ENCODE measurements around the gene TARBP1.
"Not testable (repeated sequence)": the region's sequence is repeated elsewhere in the genome, so short reads cannot be mapped to it uniquely, and the experiment has no call there.

Gene TARBP1

DNA sequence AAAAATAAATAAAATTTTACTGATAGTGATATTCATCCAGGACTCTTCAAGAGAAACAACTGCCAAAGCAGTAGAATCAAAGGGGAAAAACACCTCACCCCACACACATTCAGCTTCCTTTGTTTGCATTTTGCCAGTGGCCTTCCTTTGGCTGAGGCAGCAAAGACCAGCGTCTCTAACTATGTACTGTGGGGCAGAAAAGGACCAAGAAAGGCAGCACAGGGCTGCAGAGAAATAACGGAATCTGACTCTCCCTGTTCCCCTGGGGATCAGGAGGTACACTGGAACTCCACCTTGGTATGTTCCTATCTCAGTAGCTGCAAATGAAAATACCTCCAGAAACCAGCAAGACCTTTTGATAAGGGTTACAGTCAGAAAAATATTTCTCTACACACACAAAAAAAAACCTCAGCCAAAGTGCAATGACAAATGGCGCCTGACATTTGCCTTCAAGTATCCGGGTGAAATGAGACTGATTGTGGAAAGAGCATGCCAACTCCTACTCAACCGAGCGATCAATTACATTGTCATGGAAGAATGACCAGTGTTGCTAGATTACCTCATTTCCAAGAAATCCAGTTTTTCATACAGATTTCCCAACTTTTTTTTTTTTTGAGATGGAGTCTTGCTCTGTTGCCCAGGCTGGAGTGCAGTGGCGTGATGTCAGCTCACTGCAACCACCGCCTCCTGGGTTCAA lies 50.9 kb downstream of the TARBP1 start:
- TF ChIP-seq POLR2A (IDR thresholded peaks at IDR 0.05; ENCODE audit: low read depth, low read length), result no peak
- FAIRE-seq (no peak), DNase-seq (ENCODE audit: insufficient read length, low spot score) (no peak)

DNA sequence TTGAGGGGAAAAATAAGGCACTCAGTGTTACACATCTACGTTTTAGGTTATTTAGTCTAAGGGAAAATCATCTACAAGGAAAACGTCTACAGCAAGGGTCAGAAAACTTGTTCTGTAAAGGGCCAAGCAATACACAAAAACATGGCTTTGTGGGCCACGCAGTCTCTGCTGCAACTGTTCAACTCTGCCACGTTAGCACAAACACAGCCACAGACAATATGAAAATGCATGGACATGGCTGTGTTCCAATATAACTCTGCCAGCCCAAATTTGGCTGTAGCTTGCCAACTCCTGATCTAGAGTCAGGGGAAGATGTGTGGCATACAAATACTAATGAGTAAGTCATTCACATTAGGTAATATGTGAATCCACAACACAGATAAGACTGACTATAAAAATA lies 65.0 kb downstream of the TARBP1 start:
- DNase-seq (ENCODE audit: insufficient read length, low spot score) (no peak), FAIRE-seq (no peak)
- TF ChIP-seq POLR2A (IDR thresholded peaks at IDR 0.05; ENCODE audit: low read depth, low read length), result no peak

- DNase-seq (ENCODE audit: insufficient read length, low spot score), result no peak
- FAIRE-seq, result no peak
- TF ChIP-seq POLR2A (IDR thresholded peaks at IDR 0.05; ENCODE audit: low read depth, low read length), result no peak
These were observed 65.5 kb downstream of the TARBP1 start for GRCh38 chr1:234413485-234413884.

DNA sequence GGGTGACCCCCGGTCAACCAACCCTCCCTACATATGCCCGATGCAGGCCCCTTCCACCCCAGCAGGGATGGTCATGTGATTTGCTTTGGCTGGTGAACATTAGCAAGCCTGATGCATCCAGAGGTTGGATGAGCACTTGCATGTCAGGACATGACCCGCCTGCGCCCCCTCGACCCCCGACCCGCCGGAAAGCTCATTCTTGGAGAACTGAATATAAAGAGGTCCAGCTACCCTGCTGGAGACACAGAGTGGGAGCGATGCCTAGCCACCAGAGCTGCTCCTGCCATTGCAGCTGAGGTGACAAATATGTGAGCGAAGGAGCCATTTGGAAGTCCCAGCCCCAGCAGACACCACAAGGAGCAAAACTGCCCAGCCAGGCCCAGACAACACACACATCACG lies 66.1 kb downstream of the TARBP1 start:
- TF ChIP-seq POLR2A (IDR thresholded peaks at IDR 0.05; ENCODE audit: low read depth, low read length), result no peak
- FAIRE-seq (no peak), DNase-seq (ENCODE audit: insufficient read length, low spot score) (no peak)

GRCh38 chr1:234409328-234409727 lies 69.7 kb downstream of the TARBP1 start:
- no peak for DNase-seq (ENCODE audit: insufficient read length, low spot score)
- FAIRE-seq, result no peak
- TF ChIP-seq POLR2A (IDR thresholded peaks at IDR 0.05; ENCODE audit: low read depth, low read length), result no peak

- no peak for TF ChIP-seq POLR2A (IDR thresholded peaks at IDR 0.05; ENCODE audit: low read depth, low read length)
- FAIRE-seq (no peak), DNase-seq (ENCODE audit: insufficient read length, low spot score) (no peak)
These were observed 70.2 kb downstream of the TARBP1 start for GRCh38 chr1:234408757-234409156.

- FAIRE-seq (no peak), DNase-seq (ENCODE audit: insufficient read length, low spot score) (no peak)
- TF ChIP-seq POLR2A (IDR thresholded peaks at IDR 0.05; ENCODE audit: low read depth, low read length), result no peak
These were observed 72.1 kb downstream of the TARBP1 start for GRCh38 chr1:234406871-234407270.

- no peak for TF ChIP-seq POLR2A (IDR thresholded peaks at IDR 0.05; ENCODE audit: low read depth, low read length)
- DNase-seq (ENCODE audit: insufficient read length, low spot score), result no peak
- FAIRE-seq, result no peak
These were observed 73.3 kb downstream of the TARBP1 start for GRCh38 chr1:234405676-234406075.

- DNase-seq (ENCODE audit: insufficient read length, low spot score), result no peak
These were observed 76.0 kb downstream of the TARBP1 start for GRCh38 chr1:234402939-234403338.

GRCh38 chr1:234401658-234402057 lies 77.3 kb downstream of the TARBP1 start:
- no peak for TF ChIP-seq POLR2A (IDR thresholded peaks at IDR 0.05; ENCODE audit: low read depth, low read length)
- no peak for FAIRE-seq
- DNase-seq (ENCODE audit: insufficient read length, low spot score), result no peak

More at GRCh38 chr1:234402939-234403338, 76.0 kb downstream of the TARBP1 start:
- no peak for TF ChIP-seq POLR2A (IDR thresholded peaks at IDR 0.05; ENCODE audit: low read depth, low read length)
- no peak for FAIRE-seq

DNA sequence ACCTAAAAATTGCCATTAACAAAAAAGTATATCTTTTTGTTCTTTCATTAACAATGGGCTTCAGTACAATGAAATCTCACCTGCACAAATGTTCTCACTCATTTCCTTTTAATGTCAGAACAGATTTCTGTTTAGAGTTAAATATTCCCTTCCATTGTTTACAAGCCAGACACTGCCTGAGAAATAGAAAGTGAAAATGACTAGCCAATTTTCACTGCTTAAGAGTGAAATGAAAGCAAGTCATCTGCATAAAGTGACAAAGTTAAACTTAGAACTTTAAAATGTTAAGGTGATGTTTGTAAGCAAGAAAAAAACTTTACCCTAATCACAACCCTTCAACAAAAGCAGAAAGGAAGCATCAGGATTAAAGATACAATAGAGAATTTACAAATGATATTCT lies 78.2 kb downstream of the TARBP1 start:
- TF ChIP-seq POLR2A (IDR thresholded peaks at IDR 0.05; ENCODE audit: low read depth, low read length), result no peak
- FAIRE-seq, result no peak
- no peak for DNase-seq (ENCODE audit: insufficient read length, low spot score)

DNA sequence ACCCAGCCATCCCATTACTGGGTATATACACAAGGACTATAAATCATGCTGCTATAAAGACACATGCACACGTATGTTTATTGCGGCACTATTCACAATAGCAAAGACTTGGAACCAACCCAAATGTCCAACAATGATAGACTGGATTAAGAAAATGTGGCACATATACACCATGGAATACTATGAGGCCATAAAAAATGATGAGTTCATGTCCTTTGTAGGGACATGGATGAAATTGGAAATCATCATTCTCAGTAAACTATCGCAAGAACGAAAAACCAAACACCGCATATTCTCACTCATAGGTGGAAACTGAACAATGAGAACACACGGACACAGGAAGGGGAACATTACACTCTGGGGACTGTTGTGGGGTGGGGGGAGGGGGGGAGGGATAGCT lies 79.5 kb downstream of the TARBP1 start:
- not testable (repeated sequence) for DNase-seq (ENCODE audit: insufficient read length, low spot score); FAIRE-seq

DNA sequence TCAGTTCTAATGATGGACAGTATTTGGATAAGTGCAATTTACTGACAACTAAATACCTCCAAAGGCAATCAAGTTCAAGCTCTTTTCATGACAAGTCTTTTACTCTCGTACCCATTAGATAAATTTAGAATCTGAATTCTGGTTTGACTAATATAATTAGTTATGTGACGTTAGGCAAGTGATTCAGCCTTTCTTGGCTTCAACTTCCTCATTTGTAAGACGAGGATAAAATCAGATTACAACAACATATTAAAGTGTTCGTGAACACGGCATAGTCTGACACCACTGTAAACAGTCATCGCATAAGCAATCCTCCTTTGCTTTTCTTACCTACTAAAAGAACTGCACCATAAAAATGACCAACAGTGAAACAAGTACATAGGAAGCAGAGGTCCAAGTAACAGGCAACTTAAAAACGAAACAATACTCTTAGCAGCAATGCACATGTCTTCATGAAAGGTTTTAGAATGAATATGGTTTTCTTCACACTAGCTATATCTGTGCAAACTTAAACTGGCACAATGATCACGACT lies 80.1 kb downstream of the TARBP1 start:
- FAIRE-seq, result no peak
- TF ChIP-seq POLR2A (IDR thresholded peaks at IDR 0.05; ENCODE audit: low read depth, low read length), result no peak
- DNase-seq (ENCODE audit: insufficient read length, low spot score), result no peak

DNA sequence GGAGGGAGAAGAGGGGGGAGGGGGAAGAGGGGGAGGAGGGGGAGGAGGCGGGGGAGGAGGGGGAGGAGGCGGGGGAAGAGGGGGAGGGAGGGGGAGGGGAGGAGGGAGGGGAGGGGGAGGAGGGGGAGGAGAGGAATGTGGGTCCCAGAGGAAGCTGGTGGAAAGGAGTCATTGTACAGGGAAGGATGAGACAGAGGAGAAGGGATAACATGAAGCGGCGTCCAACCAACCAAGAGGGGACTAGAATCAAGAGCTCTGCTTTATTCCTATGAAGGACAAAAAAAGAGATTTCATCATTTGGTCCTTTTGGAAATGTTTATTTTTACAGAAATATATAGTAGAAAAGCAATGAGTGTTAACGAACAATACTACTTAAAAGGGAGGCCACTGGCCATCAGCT lies 81.2 kb downstream of the TARBP1 start:
- TF ChIP-seq POLR2A (IDR thresholded peaks at IDR 0.05; ENCODE audit: low read depth, low read length), result no peak
- no peak for FAIRE-seq

DNA sequence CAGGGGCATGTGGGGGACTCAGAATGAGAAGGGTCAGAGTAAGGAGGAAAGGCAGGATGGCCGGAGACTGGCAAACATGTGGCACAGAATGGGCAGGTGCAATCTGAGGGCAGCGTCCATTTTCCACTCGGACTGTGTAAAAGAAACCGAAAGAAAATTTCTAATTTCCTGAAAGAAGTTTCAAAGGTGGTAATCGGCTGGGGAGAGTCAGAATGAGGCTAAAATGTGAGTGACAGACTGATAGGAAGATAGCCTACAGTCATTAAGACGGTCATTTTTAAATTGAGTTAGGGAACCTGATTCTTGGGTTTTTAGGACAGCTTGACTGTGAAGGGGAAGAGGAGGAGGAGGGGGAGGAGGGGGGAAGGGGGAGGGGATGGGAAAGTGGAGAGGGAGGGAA lies 82.1 kb downstream of the TARBP1 start:
- FAIRE-seq (no peak), DNase-seq (ENCODE audit: insufficient read length, low spot score) (no peak)
- no peak for TF ChIP-seq POLR2A (IDR thresholded peaks at IDR 0.05; ENCODE audit: low read depth, low read length)

More for the DNA sequence above, 81.2 kb downstream of the TARBP1 start:
- no peak for DNase-seq (ENCODE audit: insufficient read length, low spot score)
